HFFc6 (cell line): ENCODE measurements around the gene LRRK1. TPM values are rescaled to one million over a fixed set of nuclear protein-coding genes. Genes with fewer than 3 reads are reported as not detected.

Experiments
- DNase-seq: peaks from one replicate; pipeline ENCODE4 v3.0.0-alpha.2; 2018
- H3K27ac Mint-ChIP-seq: 2 replicates; pipeline ENCODE4 v1.8.0; 2020; ENCODE audit warnings: mild to moderate bottlenecking, mixed read lengths
- H3K27me3 Mint-ChIP-seq: 2 replicates; pipeline ENCODE4 v1.8.0; 2021; ENCODE audit warnings: mild to moderate bottlenecking, moderate library complexity, mixed read lengths; ENCODE audit not compliant: insufficient read depth
- H3K36me3 Mint-ChIP-seq: 2 replicates; pipeline ENCODE4 v1.8.0; 2021; ENCODE audit warnings: low read depth, mixed read lengths
- H3K4me1 Mint-ChIP-seq: 2 replicates; pipeline ENCODE4 v1.8.0; 2020; ENCODE audit warnings: low read depth, mixed read lengths
- H3K4me3 Mint-ChIP-seq: 2 replicates; pipeline ENCODE4 v1.8.0; 2020; ENCODE audit warnings: mild to moderate bottlenecking, moderate library complexity, mixed read lengths
- H3K9me3 Mint-ChIP-seq: 2 replicates; pipeline ENCODE4 v1.8.0; 2020; ENCODE audit warnings: mild to moderate bottlenecking, mixed read lengths
- total RNA-seq, 6 experiments: library from RNA; stranded (reverse); fragmentation: NEBNext Ultra II Directional; extraction: Animal tissue kit (Norgen Biotek cat#: 25700); gene quantifications; 2 replicates in 1 of 6; 3 replicates in 5 of 6; pipeline ENCODE4 v1.2.3, GENCODE V29; 2021
- TF ChIP-seq, protein P1 (sequence below): fragments of 200-600 bp; sonication (generic); IDR thresholded peaks from 2 replicates; pipeline ENCODE4 v1.5.0; 2021; ENCODE audit warnings: antibody characterized with exemption, mild to moderate bottlenecking

The LRRK1 gene
- total RNA-seq, 6 experiments from 2014 or later: 11.4 to 14.8 (median 13.5) TPM

GRCh38 chr15:101063891-101064794 is 145.0 kb downstream of the LRRK1 start:
- TF ChIP-seq, protein P1, sequence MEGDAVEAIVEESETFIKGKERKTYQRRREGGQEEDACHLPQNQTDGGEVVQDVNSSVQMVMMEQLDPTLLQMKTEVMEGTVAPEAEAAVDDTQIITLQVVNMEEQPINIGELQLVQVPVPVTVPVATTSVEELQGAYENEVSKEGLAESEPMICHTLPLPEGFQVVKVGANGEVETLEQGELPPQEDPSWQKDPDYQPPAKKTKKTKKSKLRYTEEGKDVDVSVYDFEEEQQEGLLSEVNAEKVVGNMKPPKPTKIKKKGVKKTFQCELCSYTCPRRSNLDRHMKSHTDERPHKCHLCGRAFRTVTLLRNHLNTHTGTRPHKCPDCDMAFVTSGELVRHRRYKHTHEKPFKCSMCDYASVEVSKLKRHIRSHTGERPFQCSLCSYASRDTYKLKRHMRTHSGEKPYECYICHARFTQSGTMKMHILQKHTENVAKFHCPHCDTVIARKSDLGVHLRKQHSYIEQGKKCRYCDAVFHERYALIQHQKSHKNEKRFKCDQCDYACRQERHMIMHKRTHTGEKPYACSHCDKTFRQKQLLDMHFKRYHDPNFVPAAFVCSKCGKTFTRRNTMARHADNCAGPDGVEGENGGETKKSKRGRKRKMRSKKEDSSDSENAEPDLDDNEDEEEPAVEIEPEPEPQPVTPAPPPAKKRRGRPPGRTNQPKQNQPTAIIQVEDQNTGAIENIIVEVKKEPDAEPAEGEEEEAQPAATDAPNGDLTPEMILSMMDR: no peak
- Mint-ChIP-seq H3K27me3 (no peaks in the 10 kb centered on the region; the same call in 1 of the 2 replicates), H3K4me1 (peaks cover 7% of the 10 kb centered on the region), H3K36me3 (peaks cover 10% of the 10 kb centered on the region), H3K27ac (no peak overlapping the region), H3K9me3 (no peaks in the 10 kb centered on the region), H3K4me3 (no peak overlapping the region)
- DNase-seq: no peak

DNA sequence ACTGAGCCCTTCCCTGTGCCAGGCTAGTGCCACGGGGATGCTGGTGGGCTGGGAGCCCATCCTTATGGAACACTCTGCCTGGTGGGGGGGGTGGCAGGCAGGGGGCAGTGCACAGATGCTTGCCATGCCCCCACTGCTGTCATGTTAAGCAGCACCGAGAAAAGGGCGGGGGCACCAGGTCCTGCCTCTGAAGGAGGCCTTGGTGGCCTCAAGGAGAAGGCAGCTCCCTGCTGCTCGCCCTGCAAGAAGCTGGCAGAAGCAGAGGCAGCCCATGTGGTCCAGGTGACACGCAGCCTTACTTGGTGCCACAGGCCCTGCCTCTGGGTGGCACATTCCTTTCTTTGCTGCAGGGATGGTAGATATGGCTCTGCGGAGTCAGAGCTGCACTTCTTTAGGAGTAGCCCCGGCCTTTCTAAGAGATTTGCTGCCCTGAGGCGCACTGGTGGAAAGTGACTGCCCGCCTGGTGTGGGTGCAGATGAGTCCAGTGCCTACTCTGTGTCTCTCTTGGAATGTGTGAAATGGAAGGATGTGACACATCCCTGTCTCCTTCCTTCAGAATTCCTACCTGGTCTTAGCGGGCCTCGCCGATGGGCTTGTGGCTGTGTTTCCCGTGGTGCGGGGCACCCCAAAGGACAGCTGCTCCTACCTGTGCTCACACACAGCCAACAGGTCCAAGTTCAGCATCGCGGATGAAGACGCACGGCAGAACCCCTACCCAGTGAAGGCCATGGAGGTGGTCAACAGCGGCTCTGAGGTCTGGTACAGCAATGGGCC is 145.8 kb downstream of the LRRK1 start:
- Mint-ChIP-seq H3K27me3 (no peaks in the 10 kb centered on the region; the same call in 1 of the 2 replicates), H3K9me3 (no peaks in the 10 kb centered on the region), H3K4me1 (peaks cover 14% of the 10 kb centered on the region), H3K4me3 (no peak overlapping the region), H3K36me3 (peaks cover 2% of the 10 kb centered on the region; the same call in 1 of the 2 replicates), H3K27ac (no peak overlapping the region)
- TF ChIP-seq, protein P1: no peak
- DNase-seq: no peak

GRCh38 chr15:101065570-101066221 is 146.5 kb downstream of the LRRK1 start:
- TF ChIP-seq, protein P1: no peak
- H3K4me3 Mint-ChIP-seq: no peak overlapping the region
- DNase-seq: no peak
- peaks cover 21% of the 10 kb centered on the region for H3K4me1 Mint-ChIP-seq
- H3K36me3 Mint-ChIP-seq: peaks cover under 1% of the 10 kb centered on the region
- no peaks in the 10 kb centered on the region; the same call in 1 of the 2 replicates for H3K27me3 Mint-ChIP-seq
- no peaks in the 10 kb centered on the region for H3K9me3 Mint-ChIP-seq
- no peak overlapping the region for H3K27ac Mint-ChIP-seq

GRCh38 chr15:101066501-101067408 is 147.6 kb downstream of the LRRK1 start:
- no peak for DNase-seq
- Mint-ChIP-seq H3K4me3 (no peak overlapping the region), H3K27me3 (no peaks in the 10 kb centered on the region; the same call in 1 of the 2 replicates), H3K9me3 (no peaks in the 10 kb centered on the region), H3K36me3 (peaks cover 4% of the 10 kb centered on the region), H3K4me1 (peaks cover 32% of the 10 kb centered on the region), H3K27ac (no peak overlapping the region)
- TF ChIP-seq, protein P1: no peak
